H1 (cell line): ENCODE measurements around the gene FJX1.

Source experiments
- JUND ChIP-seq: IDR thresholded peaks from 2 replicates; pipeline ENCODE4 v1.6.1; 2011; ENCODE audit warnings: mild to moderate bottlenecking, improper control_type of control experiment, low read length
- NRF1 ChIP-seq: IDR thresholded peaks from 2 replicates; pipeline ENCODE4 v1.6.1; 2011; ENCODE audit warnings: mild to moderate bottlenecking, low read depth, low read length, improper control_type of control experiment
- SIRT6 ChIP-seq: IDR thresholded peaks from one replicate; pipeline ENCODE4 v1.7.1; 2012; ENCODE audit warnings: low read length, inconsistent platforms
- TF ChIP-seq, protein P1 (sequence below), 3 experiments: IDR thresholded peaks; 1 replicate in 2 of 3; 2 replicates in 1 of 3; pipeline versions ENCODE4 v1.5.1 to v1.6.1; 2011; ENCODE audit warnings: low read length in 3 of 3, mild to moderate bottlenecking in 3 of 3, inconsistent platforms in 2 of 3, low read depth in 1 of 3, moderate library complexity in 1 of 3; ENCODE audit not compliant: insufficient read depth in 1 of 3; ENCODE audit errors: control extremely low read depth in 1 of 3

DNA sequence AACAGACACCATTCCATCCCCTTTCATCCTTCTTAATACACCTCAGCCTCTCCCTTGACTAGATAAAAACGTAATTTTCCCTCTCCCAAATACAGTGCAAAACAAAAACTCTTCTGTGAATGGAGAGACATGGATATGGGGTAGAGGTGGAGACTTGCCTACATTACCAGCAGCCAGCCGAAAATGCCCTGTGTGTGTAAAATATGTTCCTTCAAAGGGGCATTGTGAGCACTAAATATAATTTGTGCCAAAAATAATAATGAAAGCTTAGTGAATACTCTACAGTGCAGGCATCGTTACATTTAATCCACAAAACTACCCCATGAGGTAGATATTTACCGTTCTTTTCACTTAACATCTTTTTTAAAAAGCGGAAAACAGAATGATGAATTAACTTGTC, 43.3 kb downstream of the FJX1 start:
- TF ChIP-seq, protein P1, sequence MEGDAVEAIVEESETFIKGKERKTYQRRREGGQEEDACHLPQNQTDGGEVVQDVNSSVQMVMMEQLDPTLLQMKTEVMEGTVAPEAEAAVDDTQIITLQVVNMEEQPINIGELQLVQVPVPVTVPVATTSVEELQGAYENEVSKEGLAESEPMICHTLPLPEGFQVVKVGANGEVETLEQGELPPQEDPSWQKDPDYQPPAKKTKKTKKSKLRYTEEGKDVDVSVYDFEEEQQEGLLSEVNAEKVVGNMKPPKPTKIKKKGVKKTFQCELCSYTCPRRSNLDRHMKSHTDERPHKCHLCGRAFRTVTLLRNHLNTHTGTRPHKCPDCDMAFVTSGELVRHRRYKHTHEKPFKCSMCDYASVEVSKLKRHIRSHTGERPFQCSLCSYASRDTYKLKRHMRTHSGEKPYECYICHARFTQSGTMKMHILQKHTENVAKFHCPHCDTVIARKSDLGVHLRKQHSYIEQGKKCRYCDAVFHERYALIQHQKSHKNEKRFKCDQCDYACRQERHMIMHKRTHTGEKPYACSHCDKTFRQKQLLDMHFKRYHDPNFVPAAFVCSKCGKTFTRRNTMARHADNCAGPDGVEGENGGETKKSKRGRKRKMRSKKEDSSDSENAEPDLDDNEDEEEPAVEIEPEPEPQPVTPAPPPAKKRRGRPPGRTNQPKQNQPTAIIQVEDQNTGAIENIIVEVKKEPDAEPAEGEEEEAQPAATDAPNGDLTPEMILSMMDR (IDR thresholded peaks at IDR 0.05; ENCODE audit: control extremely low read depth in 1 of 3, insufficient read depth in 1 of 3, low read depth in 1 of 3, low read length in 3 of 3) = no peak
- TF ChIP-seq JUND (no peak), SIRT6 (no peak), NRF1 (no peak)
